GM06990 (cell line): ENCODE results near the gene ZRSR2.

ENCODE experiments used
- DNase-seq: peaks from one replicate; pipeline ENCODE4 v3.0.0-alpha.2; 2011; ENCODE audit not compliant: insufficient read length; ENCODE audit errors: extremely low read depth
- H3K27me3 ChIP-seq: replicated peaks from 2 replicates; pipeline ENCODE4 v1.6.0; 2011; ENCODE audit warnings: low read length; ENCODE audit not compliant: control insufficient read depth, insufficient read depth
- H3K36me3 ChIP-seq: 2 replicates; pipeline ENCODE4 v1.5.1; 2011; ENCODE audit warnings: low read length; ENCODE audit not compliant: control insufficient read depth, insufficient read depth
- H3K4me3 ChIP-seq: replicated peaks from 2 replicates; pipeline ENCODE4 v1.5.1; 2011; ENCODE audit warnings: low read depth, mild to moderate bottlenecking, control low read depth, low read length
- TF ChIP-seq, protein P1 (sequence below): IDR thresholded peaks from 2 replicates; pipeline ENCODE4 v1.5.1; 2011; ENCODE audit warnings: low read length, control low read depth, mild to moderate bottlenecking, inconsistent platforms; ENCODE audit not compliant: insufficient read depth, poor library complexity, severe bottlenecking

Gene ZRSR2

GRCh38 chrX:15870310-15870709 is 80.0 kb downstream of the ZRSR2 start:
- Histone ChIP-seq H3K27me3 (no peaks in the 10 kb centered on the region), H3K36me3 (no peaks in the 10 kb centered on the region), H3K4me3 (no peak overlapping the region)
- TF ChIP-seq, protein P1, sequence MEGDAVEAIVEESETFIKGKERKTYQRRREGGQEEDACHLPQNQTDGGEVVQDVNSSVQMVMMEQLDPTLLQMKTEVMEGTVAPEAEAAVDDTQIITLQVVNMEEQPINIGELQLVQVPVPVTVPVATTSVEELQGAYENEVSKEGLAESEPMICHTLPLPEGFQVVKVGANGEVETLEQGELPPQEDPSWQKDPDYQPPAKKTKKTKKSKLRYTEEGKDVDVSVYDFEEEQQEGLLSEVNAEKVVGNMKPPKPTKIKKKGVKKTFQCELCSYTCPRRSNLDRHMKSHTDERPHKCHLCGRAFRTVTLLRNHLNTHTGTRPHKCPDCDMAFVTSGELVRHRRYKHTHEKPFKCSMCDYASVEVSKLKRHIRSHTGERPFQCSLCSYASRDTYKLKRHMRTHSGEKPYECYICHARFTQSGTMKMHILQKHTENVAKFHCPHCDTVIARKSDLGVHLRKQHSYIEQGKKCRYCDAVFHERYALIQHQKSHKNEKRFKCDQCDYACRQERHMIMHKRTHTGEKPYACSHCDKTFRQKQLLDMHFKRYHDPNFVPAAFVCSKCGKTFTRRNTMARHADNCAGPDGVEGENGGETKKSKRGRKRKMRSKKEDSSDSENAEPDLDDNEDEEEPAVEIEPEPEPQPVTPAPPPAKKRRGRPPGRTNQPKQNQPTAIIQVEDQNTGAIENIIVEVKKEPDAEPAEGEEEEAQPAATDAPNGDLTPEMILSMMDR = no peak
- no peak for DNase-seq
